K562 (cell line): ENCODE measurements around the gene OR7C1. TPM values are rescaled to one million over a fixed set of nuclear protein-coding genes. Genes with fewer than 3 reads are reported as not detected.

Experiments
- ATAC-seq: fragments of 200-7000 bp; cut with Tn5 transposase; 3 replicates; pipeline ENCODE4 v1.9.1; 2020; ENCODE audit warnings: moderate library complexity
- BruUV-seq: library from RNA; stranded (reverse); fragments of 400-500 nt; replicated peaks from 2 replicates; lab custom pipeline; 2021; lab: Mats Ljungman, UMichigan
- CTCF ChIA-PET: fragments of 300-600 bp; formaldehyde crosslinking; extraction: SDS; loops from one replicate; lab custom pipeline; 2021; ENCODE audit warnings: low intra/inter-chr PET ratio; lab: Yijun Ruan, JAX
- POLR2A ChIA-PET: fragments of 300-600, 350-650 bp; sonication (Branson Sonifier 250); formaldehyde crosslinking; extraction: SDS; loops from one replicate; lab custom pipeline; 2021; ENCODE audit warnings: antibody characterized with exemption, inconsistent platforms; lab: Yijun Ruan, JAX
- DNase-seq, 4 experiments: peaks; one replicate each; pipeline versions ENCODE4 v3.0.0 to v3.0.0-alpha.2; 2011 to 2018; ENCODE audit warnings: low spot score in 3 of 4, mixed read lengths in 3 of 4; ENCODE audit errors: extremely low read depth in 1 of 4
- FAIRE-seq: peaks from 2 replicates; lab custom pipeline; 2011; peaks lifted over from hg19 to GRCh38; lab: Jason Lieb, UNC
- H2AFZ ChIP-seq: 2 replicates; pipeline ENCODE4 v1.6.0; 2011; ENCODE audit warnings: low read depth, low read length, control low read depth, inconsistent platforms
- H3K27ac ChIP-seq: fragments of 200-600 bp; 3 replicates; pipeline ENCODE4 v1.8.0; 2011; ENCODE audit warnings: low read depth, mild to moderate bottlenecking, control low read depth, inconsistent platforms, low read length, moderate library complexity, mixed read lengths; ENCODE audit errors: extremely low read depth
- H3K27me3 ChIP-seq, 2 experiments: fragments of 300-600 bp in 1 of 2; 2 replicates in 1 of 2; 3 replicates in 1 of 2; pipeline versions ENCODE4 v1.6.0 to v1.8.0; 2011; ENCODE audit warnings: inconsistent platforms in 2 of 2, low read length in 2 of 2, mild to moderate bottlenecking in 1 of 2, mixed read lengths in 1 of 2, moderate library complexity in 1 of 2; ENCODE audit not compliant: control insufficient read depth in 2 of 2, insufficient read depth in 2 of 2
- H3K36me3 ChIP-seq: fragments of 300-600 bp; 3 replicates; pipeline ENCODE4 v1.8.0; 2011; ENCODE audit warnings: mild to moderate bottlenecking, low read length, inconsistent platforms; ENCODE audit not compliant: control insufficient read depth, insufficient read depth
- H3K4me1 ChIP-seq, 2 experiments: fragments of 200-600 bp in 1 of 2; replicated peaks in 1 of 2; 2 replicates in 1 of 2; 3 replicates in 1 of 2; pipeline versions ENCODE4 v1.5.1 to v1.8.0; 2011; ENCODE audit warnings: inconsistent platforms in 2 of 2, low read length in 2 of 2, mild to moderate bottlenecking in 1 of 2, mixed read lengths in 1 of 2, moderate library complexity in 1 of 2; ENCODE audit not compliant: control insufficient read depth in 2 of 2, insufficient read depth in 2 of 2
- H3K4me2 ChIP-seq: 2 replicates; pipeline ENCODE4 v1.6.1; 2011; ENCODE audit warnings: low read length, control low read depth, inconsistent platforms, mixed read lengths; ENCODE audit not compliant: insufficient read depth
- H3K4me3 ChIP-seq: fragments of 200-600 bp; sonication (generic), shearing (Covaris generic); 2 replicates; pipeline ENCODE4 v1.5.1; 2016; ENCODE audit warnings: control low read depth, inconsistent platforms
- H3K79me2 ChIP-seq: fragments of 200-600 bp; 3 replicates; pipeline ENCODE4 v1.8.0; 2011; ENCODE audit warnings: low read length, inconsistent platforms; ENCODE audit not compliant: control insufficient read depth, insufficient read depth
- H3K9ac ChIP-seq, 2 experiments: 2 replicates each; pipeline versions ENCODE4 v1.6.0 to v1.6.1; 2011; ENCODE audit warnings: low read depth in 2 of 2, low read length in 2 of 2, control low read depth in 1 of 2, inconsistent platforms in 1 of 2, mild to moderate bottlenecking in 1 of 2, mixed read lengths in 1 of 2; ENCODE audit not compliant: insufficient read depth in 1 of 2
- H3K9me1 ChIP-seq: one replicate; pipeline ENCODE4 v1.6.0; 2011; ENCODE audit warnings: inconsistent platforms, mild to moderate bottlenecking, low read length, moderate library complexity; ENCODE audit not compliant: control insufficient read depth, insufficient read depth
- H3K9me3 ChIP-seq: replicated peaks from 2 replicates; pipeline ENCODE4 v1.5.1; 2011; ENCODE audit warnings: low read depth, low read length, inconsistent platforms; ENCODE audit not compliant: control insufficient read depth, insufficient read depth
- H4K20me1 ChIP-seq: replicated peaks from 2 replicates; pipeline ENCODE4 v1.6.1; 2011; ENCODE audit warnings: low read length, inconsistent platforms, mixed read lengths; ENCODE audit not compliant: control insufficient read depth, insufficient read depth
- CAMTA2 ChIP-seq: fragments of 250-450 bp; sonication (Bioruptor Pico); conservative IDR thresholded peaks from 2 replicates; pipeline ENCODE4 v1.5.1; 2022
- CBFA2T3 ChIP-seq: fragments of 450-650 bp; IDR thresholded peaks from 2 replicates; pipeline ENCODE4 v1.6.1; 2017
- CCNT2 ChIP-seq: IDR thresholded peaks from 2 replicates; pipeline ENCODE4 v1.6.1; 2011; ENCODE audit warnings: borderline replicate concordance, low read depth, mild to moderate bottlenecking, moderate library complexity, mixed read lengths, low read length; ENCODE audit not compliant: insufficient read length; ENCODE audit errors: extremely low read depth
- DDX20 ChIP-seq: fragments of 450-650 bp; IDR thresholded peaks from 2 replicates; pipeline ENCODE4 v1.6.1; 2016; ENCODE audit warnings: missing genetic modification characterization, low read depth, mild to moderate bottlenecking, missing compliant biosample characterization, moderate library complexity
- E2F3 ChIP-seq: fragments of 250-450 bp; sonication (Bioruptor Pico); IDR thresholded peaks from 2 replicates; pipeline ENCODE4 v1.4.0; 2020; ENCODE audit warnings: mild to moderate bottlenecking
- L3MBTL2 ChIP-seq: fragments of 450-650 bp; IDR thresholded peaks from 2 replicates; pipeline ENCODE4 v1.6.1; 2016; ENCODE audit warnings: mild to moderate bottlenecking, moderate library complexity
- MECOM ChIP-seq: fragments of 250-450 bp; sonication (Bioruptor Pico); IDR thresholded peaks from 2 replicates; pipeline ENCODE4 v1.8.0; 2022; ENCODE audit warnings: inconsistent platforms
- PTRF ChIP-seq: fragments of 450-650 bp; IDR thresholded peaks from 2 replicates; pipeline ENCODE4 v1.6.1; 2016; ENCODE audit warnings: mild to moderate bottlenecking, missing genetic modification characterization, missing compliant biosample characterization
- PTTG1 ChIP-seq: fragments of 450-650 bp; IDR thresholded peaks from 2 replicates; pipeline ENCODE4 v1.6.1; 2016; ENCODE audit warnings: low read depth, mild to moderate bottlenecking, missing genetic modification characterization, missing compliant biosample characterization
- RBM17 ChIP-seq: fragments of 200-400 bp; formaldehyde crosslinking; IDR thresholded peaks from 2 replicates; pipeline ENCODE4 v1.6.1; 2017; ENCODE audit warnings: low read depth, mild to moderate bottlenecking, low read length, borderline replicate concordance
- ZBED1 ChIP-seq: IDR thresholded peaks from 2 replicates; pipeline ENCODE4 v1.6.1; 2014
- ZFPM2 ChIP-seq: fragments of 250-450 bp; sonication (Bioruptor Pico); IDR thresholded peaks from 2 replicates; pipeline ENCODE4 v1.5.1; 2022; ENCODE audit warnings: mild to moderate bottlenecking
- ZNF217 ChIP-seq: sonication (generic); formaldehyde crosslinking; IDR thresholded peaks from 2 replicates; pipeline ENCODE4 v1.8.0; 2022; ENCODE audit warnings: mild to moderate bottlenecking, missing genetic modification reagents
- ZNF668 ChIP-seq: fragments of 250-450 bp; sonication (Bioruptor Pico); IDR thresholded peaks from 2 replicates; pipeline ENCODE4 v1.8.0; 2022; ENCODE audit warnings: mild to moderate bottlenecking, inconsistent platforms
- ZNF830 ChIP-seq: fragments of 250-450 bp; sonication (Bioruptor Pico); IDR thresholded peaks from 2 replicates; pipeline ENCODE4 v1.5.0; 2021; ENCODE audit warnings: mild to moderate bottlenecking
- ZSCAN32 ChIP-seq: fragments of 450-650 bp; formaldehyde crosslinking; IDR thresholded peaks from 2 replicates; pipeline ENCODE4 v1.4.0; 2020; ENCODE audit warnings: mild to moderate bottlenecking, moderate library complexity
- whole genome bisulfite sequencing: fragments of 100-300 bp; shearing (Covaris generic); methylation state at CpG from one replicate; pipeline ENCODE4 v1.1.6; 2016; ENCODE audit warnings: low coverage, mixed read lengths; ENCODE audit not compliant: insufficient coverage; ENCODE audit errors: missing lambda C conversion rate; 5-methylcytosine and 5-hydroxymethylcytosine counted together
- in situ Hi-C: fragments of 300-500 bp; cut with MboI; formaldehyde crosslinking; loops from 4 replicates; pipeline ENCODE4 v1.15.0; 2018; ENCODE audit warnings: inconsistent platforms, mixed read lengths
- intact Hi-C: fragments of 100-400 bp; cut with micrococcal nuclease; formaldehyde crosslinking; loops from 2 replicates; pipeline ENCODE4 v1.14.2; 2022
- polyA plus RNA-seq, 8 experiments: library from polyadenylated mRNA; depleted of rRNA in 4 of 8; stranded (reverse) in 5 of 8; unstranded in 3 of 8; fragments of >200 nt; fragmentation: Nextera tagmentation in 2 of 8; fragmentation: Illumina TruSeq in 1 of 8; extraction: Ambion mirVana in 2 of 8; extraction: Trizol in 1 of 8; gene quantifications; 2 replicates each; pipeline versions ENCODE4 v1.2.1 to v1.2.3, GENCODE V29; 2011 to 2014; ENCODE audit warnings: inconsistent platforms in 1 of 8, missing spikeins in 1 of 8
- total RNA-seq, 7 experiments: library from RNA; depleted of rRNA in 6 of 7; stranded (reverse); fragments of >200 nt in 6 of 7; fragmentation: Illumina TruSeq in 2 of 7; extraction: Trizol in 2 of 7; gene quantifications; 2 replicates each; pipeline versions ENCODE4 v1.2.1 to v1.2.3, GENCODE V29; 2011 to 2021; ENCODE audit warnings: low replicate concordance in 1 of 7
- TF ChIP-seq, protein P1 (sequence below): fragments of 250-450 bp; sonication (Bioruptor Pico); IDR thresholded peaks from 2 replicates; pipeline ENCODE4 v1.8.0; 2021; ENCODE audit warnings: borderline replicate concordance, mild to moderate bottlenecking, moderate library complexity; ENCODE audit not compliant: poor library complexity, severe bottlenecking
- TF ChIP-seq, protein P2 (sequence below): fragments of 450-650 bp; conservative IDR thresholded peaks from 2 replicates; pipeline ENCODE4 v1.6.1; 2016; ENCODE audit warnings: missing genetic modification characterization, low read depth, mild to moderate bottlenecking, missing compliant biosample characterization, moderate library complexity
- TF ChIP-seq, protein P3 (sequence below), 3 experiments: fragments of 200-800 bp in 1 of 3; sonication (Bioruptor generic) in 1 of 3; sonication (generic) in 1 of 3; formaldehyde crosslinking in 1 of 3; IDR thresholded peaks; 2 replicates each; pipeline versions ENCODE4 v1.6.1 to v1.8.0; 2016 to 2022; ENCODE audit warnings: mild to moderate bottlenecking in 2 of 3, missing compliant biosample characterization in 2 of 3, missing genetic modification characterization in 2 of 3, missing genetic modification reagents in 1 of 3

OR7C1 gene
- total and polyA plus RNA-seq, 9 of the 15 experiments (the other 6 are each of a cell fraction or from before 2014, with no cell fraction given) = 0.01 to 0.18 (median 0.10) TPM; not detected in 1

DNA sequence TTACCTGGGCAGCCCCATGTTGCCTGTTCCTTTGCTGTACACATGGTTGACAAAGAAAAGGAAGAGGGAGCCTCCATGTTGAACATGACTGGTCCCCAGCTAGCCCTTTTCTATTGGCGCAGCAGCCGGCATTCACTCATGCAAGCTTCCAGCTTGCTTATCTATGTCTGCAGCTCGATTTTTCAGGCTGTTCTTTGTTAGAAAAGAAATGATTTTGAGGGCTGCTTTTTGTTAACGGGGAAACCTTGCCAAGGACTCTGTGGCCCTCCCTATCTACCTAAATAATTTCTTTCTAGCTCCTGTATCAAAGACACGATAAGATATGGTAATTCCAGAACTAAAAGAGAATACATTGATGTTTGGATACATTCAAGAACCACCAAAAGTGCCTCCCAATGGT lies 36.2 kb downstream of the OR7C1 start (continued):
- TF ChIP-seq, protein P1, sequence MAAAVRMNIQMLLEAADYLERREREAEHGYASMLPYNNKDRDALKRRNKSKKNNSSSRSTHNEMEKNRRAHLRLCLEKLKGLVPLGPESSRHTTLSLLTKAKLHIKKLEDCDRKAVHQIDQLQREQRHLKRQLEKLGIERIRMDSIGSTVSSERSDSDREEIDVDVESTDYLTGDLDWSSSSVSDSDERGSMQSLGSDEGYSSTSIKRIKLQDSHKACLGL = no peak
- no peak for TF ChIP-seq CAMTA2 (CRISPR knock-in tag)
- TF ChIP-seq, protein P2, sequence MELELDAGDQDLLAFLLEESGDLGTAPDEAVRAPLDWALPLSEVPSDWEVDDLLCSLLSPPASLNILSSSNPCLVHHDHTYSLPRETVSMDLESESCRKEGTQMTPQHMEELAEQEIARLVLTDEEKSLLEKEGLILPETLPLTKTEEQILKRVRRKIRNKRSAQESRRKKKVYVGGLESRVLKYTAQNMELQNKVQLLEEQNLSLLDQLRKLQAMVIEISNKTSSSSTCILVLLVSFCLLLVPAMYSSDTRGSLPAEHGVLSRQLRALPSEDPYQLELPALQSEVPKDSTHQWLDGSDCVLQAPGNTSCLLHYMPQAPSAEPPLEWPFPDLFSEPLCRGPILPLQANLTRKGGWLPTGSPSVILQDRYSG (tag) = no peak

DNA sequence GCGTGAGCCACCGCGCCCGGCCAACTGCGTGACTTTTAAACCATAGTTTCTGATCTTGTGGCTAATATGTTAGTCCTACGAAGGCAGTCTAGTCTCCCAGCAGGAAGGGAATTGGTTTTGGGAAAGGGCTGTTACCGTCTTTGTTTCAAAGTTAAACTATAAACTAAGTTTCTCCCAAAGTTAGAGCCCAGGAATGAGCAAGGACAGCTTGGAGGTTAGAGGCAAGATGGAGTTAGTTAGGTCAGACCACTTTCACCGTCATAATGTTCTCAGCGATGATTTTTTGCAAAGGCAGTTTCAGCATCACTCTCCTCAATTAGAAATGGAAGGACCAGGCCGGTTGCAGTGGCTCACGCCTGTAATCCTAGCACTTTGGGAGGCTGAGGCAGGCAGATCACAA lies 39.0 kb downstream of the OR7C1 start:
- Histone ChIP-seq H3K9me1 (no peaks in the 10 kb centered on the region), H3K79me2 (no peaks in the 10 kb centered on the region), H3K27ac (no peak overlapping the region), H2AFZ (no peak overlapping the region), H3K9me3 (no peaks in the 10 kb centered on the region), H3K27me3 (no peaks in the 10 kb centered on the region; a peak in 1 of 5 replicates), H3K4me3 (no peak overlapping the region), H4K20me1 (no peaks in the 10 kb centered on the region), H3K4me2 (no peak overlapping the region), H3K4me1 (peaks cover 0 to 7% of the 10 kb centered on the region in 2 experiments; a peak in 1 of 5 replicates), H3K9ac (no peak overlapping the region), H3K36me3 (no peaks in the 10 kb centered on the region)
- 68% methylated on average over 11 of the region's 11 CpGs for WGBS
- CTCF ChIA-PET = no interaction called here
- FAIRE-seq (no peak), ATAC-seq (no peak), DNase-seq (no peak)
- in situ Hi-C loops = no loop called here
- no TSS peak for BruUV-seq
- POLR2A ChIA-PET = interaction anchor here (1.0 to 1.3 kb wide), 3 partner anchors 9 to 95 kb away, joined by 3 to 4 read pairs (median 3); no protein-coding TSS in a partner anchor
- intact Hi-C loops = no loop called here
- TF ChIP-seq CCNT2 (no peak), ZNF217 (CRISPR knock-in tag) (no peak), DDX20 (tag) (0 out of 2 replicates have a peak, but pooled peaks have one; percentile 55), PTTG1 (tag) (peak; percentile 66; the same call in 1 of the 2 replicates), L3MBTL2 (no peak), CBFA2T3 (no peak), E2F3 (no peak), PTRF (tag) (0 out of 2 replicates have a peak, but pooled peaks have one; percentile 17), ZNF830 (CRISPR knock-in tag) (no peak), RBM17 (no peak), ZNF668 (CRISPR knock-in tag) (0 out of 2 replicates have a peak, but pooled peaks have one; percentile 18), MECOM (CRISPR knock-in tag) (peak; percentile 33; the same call in 1 of the 2 replicates), ZFPM2 (CRISPR knock-in tag) (no peak), ZBED1 (no peak), ZSCAN32 (CRISPR knock-in tag) (no peak)
- TF ChIP-seq, protein P3, sequence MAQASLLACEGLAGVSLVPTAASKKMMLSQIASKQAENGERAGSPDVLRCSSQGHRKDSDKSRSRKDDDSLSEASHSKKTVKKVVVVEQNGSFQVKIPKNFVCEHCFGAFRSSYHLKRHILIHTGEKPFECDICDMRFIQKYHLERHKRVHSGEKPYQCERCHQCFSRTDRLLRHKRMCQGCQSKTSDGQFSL (CRISPR knock-in tag; IDR thresholded peaks at IDR 0.05) = no peak
- TF ChIP-seq, protein P3 (tag; IDR thresholded peaks at IDR 0.05) = peak in 1 of 2 experiments; percentile 35; a peak in 1 of 4 replicates
